Testis (tissue), 3 donors: Measurements from ENCODE around the gene TNRC6A. TPM values are rescaled to one million over a fixed set of nuclear protein-coding genes. Genes with fewer than 3 reads are reported as not detected.

Source experiments
- DNase-seq: peaks from one replicate; pipeline ENCODE4 v3.0.0-alpha.2; 2019
- H3K27ac ChIP-seq, 2 donors: fragments of 200-600 bp; sonication (generic); one replicate each; pipeline ENCODE4 v1.5.1; 2019
- H3K27me3 ChIP-seq: fragments of 200-600 bp; sonication (generic); one replicate; pipeline ENCODE4 v1.5.1; 2019
- H3K36me3 ChIP-seq: fragments of 200-600 bp; sonication (generic); one replicate; pipeline ENCODE4 v1.5.1; 2017; ENCODE audit warnings: low read depth; ENCODE audit errors: missing control alignments
- H3K4me1 ChIP-seq: fragments of 200-600 bp; sonication (generic); one replicate; pipeline ENCODE4 v1.5.1; 2019
- H3K4me3 ChIP-seq, 2 donors: fragments of 200-600 bp; sonication (generic); one replicate each; pipeline ENCODE4 v1.5.1; 2017 to 2019
- H3K9me3 ChIP-seq: fragments of 200-600 bp; sonication (generic); one replicate; pipeline ENCODE4 v1.5.1; 2017
- CTCF ChIP-seq, 3 experiments: fragments of 450-650 bp in 2 of 3; fragments of 200-600 bp in 1 of 3; sonication (generic) in 1 of 3; IDR thresholded peaks; one replicate each; pipeline ENCODE4 v1.5.1; 2016 to 2019; ENCODE audit warnings: antibody characterized with exemption in 3 of 3, mild to moderate bottlenecking in 2 of 3, moderate library complexity in 1 of 3
- POLR2A ChIP-seq: fragments of 450-650 bp; IDR thresholded peaks from one replicate; pipeline ENCODE4 v1.6.1; 2017; ENCODE audit warnings: antibody characterized with exemption, mild to moderate bottlenecking, moderate library complexity
- WGBS, 2 donors: methylation state at CpG; one replicate each; pipeline ENCODE4 v1.1.5; 2018; 5-methylcytosine and 5-hydroxymethylcytosine counted together
- intact Hi-C: fragments of 100-400 bp; cut with DNase I; formaldehyde crosslinking; loops from one replicate; pipeline ENCODE4 v1.15.1; 2023; ENCODE audit warnings: low total_unique reads
- polyA plus RNA-seq: library from polyadenylated mRNA; stranded (reverse); fragments of 350-450 nt; fragmentation: Illumina TruSeq; extraction: RNeasy Lipid Tissue Mini Kit (QIAGEN cat#74804); gene quantifications from one replicate; pipeline ENCODE4 v1.2.3, GENCODE V29; 2014; ENCODE audit warnings: low read depth, low replicate concordance; ENCODE audit not compliant: insufficient read depth
- total RNA-seq, 2 donors: library from RNA; depleted of rRNA; stranded (reverse); fragments of >200 nt; gene quantifications; one replicate each; pipeline ENCODE4 v1.2.3, GENCODE V29; 2016

The TNRC6A gene
- total and polyA plus RNA-seq, 3 donors from 2014 or later = 32.3 to 103 (median 94.1) TPM

- 86 to 90% methylated on average over 12 of the region's 12 CpGs for WGBS, 2 donors
- no peaks in the 10 kb centered on the region for H3K27me3 ChIP-seq
- no peak overlapping the region for H3K4me3 ChIP-seq
- TF ChIP-seq POLR2A (no peak), CTCF (IDR thresholded peaks at IDR 0.05) (no peak)
- no peak for DNase-seq
- no peaks in the 10 kb centered on the region for H3K9me3 ChIP-seq
- peaks cover 32% of the 10 kb centered on the region for H3K4me1 ChIP-seq
- intact Hi-C loops = no loop called here
- H3K36me3 ChIP-seq = no peaks in the 10 kb centered on the region
- H3K27ac ChIP-seq = no peak overlapping the region
Measured at GRCh38 chr16:24826096-24826690, 96.7 kb downstream of the TNRC6A start.

- Histone ChIP-seq H3K27ac (no peak overlapping the region), H3K4me3 (no peak overlapping the region), H3K9me3 (no peaks in the 10 kb centered on the region), H3K27me3 (no peaks in the 10 kb centered on the region), H3K36me3 (no peaks in the 10 kb centered on the region), H3K4me1 (peaks cover 25% of the 10 kb centered on the region)
- 93 to 96% methylated on average over 9 of the region's 9 CpGs for WGBS, 2 donors
- intact Hi-C loops = no loop called here
- DNase-seq = no peak
- TF ChIP-seq CTCF (IDR thresholded peaks at IDR 0.05) = no peak
Measured at GRCh38 chr16:24826817-24827566, 97.5 kb downstream of the TNRC6A start.

- intact Hi-C loops = no loop called here
Measured at GRCh38 chr16:24829153-24829552, 99.7 kb downstream of the TNRC6A start.

GRCh38 chr16:24833352-24833751, 103.9 kb downstream of the TNRC6A start:
- WGBS, 2 donors = 81 to 94% methylated on average over 6 of the region's 6 CpGs
- Histone ChIP-seq H3K27ac (no peak overlapping the region), H3K9me3 (no peaks in the 10 kb centered on the region), H3K4me1 (peaks cover 12% of the 10 kb centered on the region), H3K4me3 (no peak overlapping the region), H3K27me3 (no peaks in the 10 kb centered on the region), H3K36me3 (no peaks in the 10 kb centered on the region)
- DNase-seq = no peak
- intact Hi-C loops = no loop called here
- TF ChIP-seq POLR2A = no peak
- no peak for TF ChIP-seq CTCF (IDR thresholded peaks at IDR 0.05)

More at GRCh38 chr16:24829153-24829552, 99.7 kb downstream of the TNRC6A start:
- 44 to 53% methylated on average over 5 of the region's 5 CpGs for WGBS, 2 donors
- no peak for TF ChIP-seq CTCF (IDR thresholded peaks at IDR 0.05)
- TF ChIP-seq POLR2A = no peak
- H3K36me3 ChIP-seq = no peaks in the 10 kb centered on the region
- H3K27me3 ChIP-seq = no peaks in the 10 kb centered on the region
- H3K4me3 ChIP-seq = no peak overlapping the region
- H3K9me3 ChIP-seq = no peaks in the 10 kb centered on the region
- DNase-seq = no peak
- peaks cover 14% of the 10 kb centered on the region for H3K4me1 ChIP-seq
- no peak overlapping the region for H3K27ac ChIP-seq
